Endothelial cell of umbilical vein (primary cell): ENCODE results near the gene PPP1R10. TPM values are rescaled to one million over a fixed set of nuclear protein-coding genes. Genes with fewer than 3 reads are reported as not detected.

Source experiments
- BruUV-seq: library from RNA; stranded (reverse); fragments of 400-500 nt; replicated peaks from 2 replicates; lab custom pipeline; 2021; lab: Mats Ljungman, UMichigan
- CTCF ChIA-PET: fragments of 300-600, 350-600 bp; sonication (Branson Sonifier 250); formaldehyde crosslinking; loops from one replicate; lab custom pipeline; 2021; ENCODE audit warnings: antibody characterized with exemption, inconsistent platforms; lab: Charles Lee
- POLR2A ChIA-PET: fragments of 300-600, 350-600 bp; sonication (Branson Sonifier 250); formaldehyde crosslinking; loops from one replicate; lab custom pipeline; 2021; ENCODE audit warnings: antibody characterized with exemption, inconsistent platforms; lab: Charles Lee
- DNase-seq: peaks from one replicate; pipeline ENCODE4 v3.0.0-alpha.2; 2011; ENCODE audit warnings: low read depth, low spot score
- FAIRE-seq: peaks from 2 replicates; lab custom pipeline; 2011; peaks lifted over from hg19 to GRCh38; lab: Jason Lieb, UNC
- H2AFZ ChIP-seq: 2 replicates; pipeline ENCODE4 v1.6.0; 2012; ENCODE audit warnings: low read depth, low read length, control low read depth, inconsistent platforms
- H3K27ac ChIP-seq: 2 replicates; pipeline ENCODE4 v1.5.1; 2011; ENCODE audit warnings: low read depth, mild to moderate bottlenecking, control low read depth, low read length, moderate library complexity; ENCODE audit not compliant: insufficient read depth
- H3K27me3 ChIP-seq, 2 experiments: 2 replicates each; pipeline versions ENCODE4 v1.6.0 to v1.6.1; 2011; ENCODE audit warnings: low read length in 2 of 2, mixed read lengths in 1 of 2; ENCODE audit not compliant: control insufficient read depth in 2 of 2, insufficient read depth in 2 of 2
- H3K36me3 ChIP-seq, 2 experiments: 2 replicates in 1 of 2; 3 replicates in 1 of 2; pipeline ENCODE4 v1.5.1; 2011; ENCODE audit warnings: low read length in 2 of 2, mild to moderate bottlenecking in 1 of 2, moderate library complexity in 1 of 2; ENCODE audit not compliant: control insufficient read depth in 2 of 2, insufficient read depth in 2 of 2; ENCODE audit errors: extremely low read depth in 1 of 2
- H3K4me1 ChIP-seq: 3 replicates; pipeline ENCODE4 v1.5.1; 2011; ENCODE audit warnings: mild to moderate bottlenecking, low read length; ENCODE audit not compliant: control insufficient read depth, insufficient read depth; ENCODE audit errors: extremely low read depth
- H3K4me2 ChIP-seq: 2 replicates; pipeline ENCODE4 v1.6.1; 2011; ENCODE audit warnings: low read length, control low read depth, mixed read lengths; ENCODE audit not compliant: insufficient read depth
- H3K4me3 ChIP-seq, 3 experiments: fragments of 200-600 bp in 1 of 3; sonication (generic), shearing (Covaris generic) in 1 of 3; replicated peaks in 1 of 3; 2 replicates each; pipeline ENCODE4 v1.5.1; 2011 to 2016; ENCODE audit warnings: control low read depth in 3 of 3, low read length in 3 of 3, mild to moderate bottlenecking in 2 of 3, inconsistent platforms in 1 of 3, low read depth in 1 of 3, moderate library complexity in 1 of 3; ENCODE audit not compliant: insufficient read depth in 1 of 3
- H3K79me2 ChIP-seq: 2 replicates; pipeline ENCODE4 v1.6.0; 2012; ENCODE audit warnings: low read length, inconsistent platforms; ENCODE audit not compliant: control insufficient read depth, insufficient read depth
- H3K9ac ChIP-seq: replicated peaks from 2 replicates; pipeline ENCODE3; 2011; ENCODE audit warnings: low read length, control low read depth; ENCODE audit not compliant: insufficient read depth; ENCODE audit errors: extremely low read depth
- H3K9me1 ChIP-seq: replicated peaks from 3 replicates; pipeline ENCODE4 v1.6.0; 2011; ENCODE audit warnings: mild to moderate bottlenecking, low read length; ENCODE audit not compliant: control insufficient read depth, insufficient read depth; ENCODE audit errors: extremely low read depth
- H3K9me3 ChIP-seq: replicated peaks from 2 replicates; pipeline ENCODE4 v1.5.1; 2012; ENCODE audit warnings: low read length, inconsistent platforms; ENCODE audit not compliant: control insufficient read depth, insufficient read depth
- H4K20me1 ChIP-seq: replicated peaks from 2 replicates; pipeline ENCODE3; 2011; ENCODE audit warnings: mild to moderate bottlenecking, low read length; ENCODE audit not compliant: control insufficient read depth, insufficient read depth; ENCODE audit errors: extremely low read depth
- CTCF ChIP-seq, 2 donors: IDR thresholded peaks; 1 replicate in 1 of 2; 2 replicates in 1 of 2; pipeline ENCODE4 v1.5.1; 2011; ENCODE audit warnings: low read length in 2 of 2, mild to moderate bottlenecking in 2 of 2, moderate library complexity in 2 of 2, control low read depth in 1 of 2, inconsistent platforms in 1 of 2, low read depth in 1 of 2; ENCODE audit not compliant: insufficient read depth in 1 of 2; ENCODE audit errors: extremely low read depth in 1 of 2
- EZH2 ChIP-seq: IDR thresholded peaks from 2 replicates; pipeline ENCODE4 v1.6.1; 2012; ENCODE audit warnings: borderline replicate concordance, low read depth, mild to moderate bottlenecking, moderate library complexity, low read length, inconsistent platforms; ENCODE audit not compliant: severe bottlenecking
- FOS ChIP-seq: IDR thresholded peaks from 2 replicates; pipeline ENCODE4 v1.6.1; 2011; ENCODE audit warnings: mild to moderate bottlenecking, low read length, moderate library complexity, borderline replicate concordance; ENCODE audit not compliant: insufficient read depth
- GATA2 ChIP-seq: IDR thresholded peaks from 2 replicates; pipeline ENCODE4 v1.7.0; 2011; ENCODE audit warnings: low read depth, mild to moderate bottlenecking, moderate library complexity, mixed read lengths, low read length; ENCODE audit not compliant: insufficient read length, insufficient read depth
- JUN ChIP-seq: IDR thresholded peaks from 2 replicates; pipeline ENCODE4 v1.6.1; 2011; ENCODE audit warnings: borderline replicate concordance, low read depth; ENCODE audit not compliant: insufficient read length, insufficient read depth
- MAX ChIP-seq: IDR thresholded peaks from 2 replicates; pipeline ENCODE4 v1.6.1; 2011; ENCODE audit not compliant: insufficient read depth, insufficient read length
- MYC ChIP-seq: IDR thresholded peaks from one replicate; pipeline ENCODE4 v1.6.1; 2011; ENCODE audit warnings: mild to moderate bottlenecking, low read depth, low read length
- POLR2A ChIP-seq: IDR thresholded peaks from 2 replicates; pipeline ENCODE4 v1.6.1; 2012; ENCODE audit warnings: low read depth, mild to moderate bottlenecking, control low read depth, low read length
- POLR2AphosphoS5 ChIP-seq: IDR thresholded peaks from 2 replicates; pipeline ENCODE4 v1.6.1; 2012; ENCODE audit warnings: low read depth, mild to moderate bottlenecking, control low read depth, low read length, moderate library complexity; ENCODE audit not compliant: insufficient read depth
- dilution Hi-C: fragments of 300-500 bp; cut with MboI; formaldehyde crosslinking; loops from one replicate; pipeline ENCODE4 v1.15.0; 2019; ENCODE audit warnings: low sequenced_read_pairs; ENCODE audit not compliant: extremely low pct_ligation_motif_present
- intact Hi-C: fragments of 100-400 bp; cut with micrococcal nuclease; formaldehyde crosslinking; loops from one replicate; pipeline ENCODE4 v1.10.0; 2022
- polyA plus RNA-seq, 4 experiments: library from polyadenylated mRNA; depleted of rRNA in 3 of 4; stranded (reverse) in 3 of 4; unstranded in 1 of 4; fragments of >200 nt; gene quantifications; 2 replicates each; pipeline versions ENCODE4 v1.2.1 to v1.2.3, GENCODE V29; 2011 to 2012; ENCODE audit warnings: missing spikeins in 1 of 4
- total RNA-seq: library from RNA; stranded (reverse); gene quantifications from 2 replicates; pipeline ENCODE4 v1.2.3, GENCODE V29; 2021

PPP1R10 gene
- total and polyA plus RNA-seq, 2 donors (not counting 3 experiments of a cell fraction or from before 2014, with no cell fraction given): 19.2 to 88.3 TPM

- no TSS peak for BruUV-seq
Measured at GRCh38 chr6:30589754-30590358, 27.2 kb downstream of the PPP1R10 start.

More at GRCh38 chr6:30589754-30590358, 27.2 kb downstream of the PPP1R10 start:
- H3K27me3 ChIP-seq: no peaks in the 10 kb centered on the region
- no peaks in the 10 kb centered on the region for H3K9me3 ChIP-seq
- H4K20me1 ChIP-seq: no peaks in the 10 kb centered on the region
- peaks cover 2% of the 10 kb centered on the region for H3K4me1 ChIP-seq
- no peaks in the 10 kb centered on the region for H3K9me1 ChIP-seq
- no peak overlapping the region for H3K4me3 ChIP-seq
- no peak overlapping the region for H3K4me2 ChIP-seq
- no peak overlapping the region for H3K9ac ChIP-seq
- peaks cover 7% of the 10 kb centered on the region for H3K79me2 ChIP-seq
- no peak overlapping the region for H3K27ac ChIP-seq
- POLR2A ChIA-PET: no interaction called here
- H2AFZ ChIP-seq: no peak overlapping the region
- TF ChIP-seq CTCF (IDR thresholded peaks at IDR 0.05; ENCODE audit: extremely low read depth in 1 of 2, insufficient read depth in 1 of 2, low read depth in 1 of 2, low read length in 2 of 2): no peak
- no peak for TF ChIP-seq JUN
- no peak for TF ChIP-seq GATA2
- no peak for TF ChIP-seq EZH2
- TF ChIP-seq MYC: no peak
- TF ChIP-seq MAX: no peak
- no peak for TF ChIP-seq POLR2A
- no peak for TF ChIP-seq FOS
- no peak for TF ChIP-seq POLR2AphosphoS5
- CTCF ChIA-PET: interaction anchor here (1.0 to 2.2 kb wide), 7 partner anchors 9 to 141 kb away, joined by 3 to 13 read pairs (median 4); no protein-coding TSS in a partner anchor
- dilution Hi-C loops: no loop called here
- DNase-seq (no peak), FAIRE-seq (no peak)
- peaks cover 26 to 38% of the 10 kb centered on the region in 2 experiments for H3K36me3 ChIP-seq
- intact Hi-C loops: no loop called here
